H1 (cell line): ENCODE results near the gene RAP1GDS1. TPM values are rescaled to one million over a fixed set of nuclear protein-coding genes. Genes with fewer than 3 reads are reported as not detected.

Experiments used
- HDAC6 ChIP-seq: IDR thresholded peaks from one replicate; pipeline ENCODE4 v1.7.1; 2012; ENCODE audit warnings: low read depth, mild to moderate bottlenecking, inconsistent platforms, low read length, moderate library complexity
- JUND ChIP-seq: IDR thresholded peaks from 2 replicates; pipeline ENCODE4 v1.6.1; 2011; ENCODE audit warnings: mild to moderate bottlenecking, improper control_type of control experiment, low read length
- SP1 ChIP-seq: IDR thresholded peaks from 2 replicates; pipeline ENCODE4 v1.6.1; 2011; ENCODE audit warnings: low read depth, low read length
- polyA plus RNA-seq, 7 experiments: library from polyadenylated mRNA; depleted of rRNA in 3 of 7; stranded (reverse) in 5 of 7; unstranded in 2 of 7; fragments of >200 nt in 5 of 7; fragments of 200-250 nt in 2 of 7; gene quantifications; 1 replicate in 5 of 7; 2 replicates in 1 of 7; 4 replicates in 1 of 7; pipeline versions ENCODE4 v1.2.1 to v1.2.3, GENCODE V29; 2011 to 2013; ENCODE audit warnings: missing spikeins in 2 of 7, mixed read lengths in 2 of 7
- total RNA-seq: library from RNA; stranded (reverse); fragmentation: NEBNext Ultra II Directional; extraction: Animal tissue kit (Norgen Biotek cat#: 25700); gene quantifications from 2 replicates; pipeline ENCODE4 v1.2.1, GENCODE V29; 2021

RAP1GDS1 gene
- total and polyA plus RNA-seq, 2 of the 8 experiments (the other 6 are each of a cell fraction or from before 2014, with no cell fraction given) = 12.8 to 31.9 TPM

- TF ChIP-seq JUND (no peak), HDAC6 (no peak), SP1 (no peak)
- TF ChIP-seq, all 59 proteins: peak for 0
Measured at GRCh38 chr4:98300706-98301105, 39.5 kb downstream of the RAP1GDS1 start (continued).
